ENCODE measurements around the gene AP3S2. TPM values are rescaled to one million over a fixed set of nuclear protein-coding genes. Genes with fewer than 3 reads are reported as not detected.
"Not testable (repeated sequence)": the region's sequence is repeated elsewhere in the genome, so short reads cannot be mapped to it uniquely, and the experiment has no call there.

The AP3S2 gene
- polyA plus RNA-seq, 1 donor (not counting 4 experiments of a cell fraction or from before 2014, with no cell fraction given): 34.6 TPM

DNA sequence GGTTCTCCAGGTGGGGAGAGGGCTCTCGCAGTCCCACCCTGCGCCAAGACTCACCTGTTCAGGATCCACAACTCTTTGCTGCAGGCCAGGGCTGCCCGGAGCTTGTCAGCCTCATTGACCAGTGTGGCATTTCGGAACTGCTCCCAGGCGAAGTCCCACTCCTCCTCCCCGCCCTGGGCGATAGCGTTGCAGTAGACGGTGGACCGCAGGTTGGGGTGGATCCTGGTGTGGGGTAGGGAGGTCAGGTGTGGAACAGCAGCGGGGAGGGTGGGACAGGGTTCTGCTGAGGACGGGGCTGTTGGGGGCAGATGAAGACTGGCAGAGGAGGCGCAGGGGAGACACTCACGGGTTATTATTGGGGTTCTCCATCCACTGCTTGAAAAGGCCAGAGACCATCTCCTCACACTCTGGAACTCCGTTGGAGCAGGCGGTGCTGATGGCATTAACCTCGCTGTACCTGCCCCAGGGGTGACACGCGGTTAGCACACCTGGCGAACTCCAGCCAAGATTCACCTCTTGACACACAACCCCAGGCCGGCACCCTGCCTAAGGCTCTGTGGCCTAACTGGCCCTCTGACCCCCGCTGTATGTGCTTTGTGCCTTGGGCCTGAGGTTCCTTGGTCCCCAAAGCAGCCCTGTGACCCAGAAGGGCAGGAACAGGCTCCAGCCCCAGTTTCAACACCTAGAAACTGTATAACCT lies 101.5 kb downstream of the AP3S2 start:
- Histone ChIP-seq H2AFZ (ENCODE audit: control insufficient read depth, low read length) (no peak overlapping the region), H3K9ac (ENCODE audit: control insufficient read depth, extremely low read depth, insufficient read depth, low read length) (no peak overlapping the region), H3K9me1 (ENCODE audit: control insufficient read depth, extremely low read depth, insufficient read depth, low read length) (no peaks in the 10 kb centered on the region), H3K79me2 (ENCODE audit: control insufficient read depth, insufficient read depth, low read length) (no peaks in the 10 kb centered on the region), H3K4me2 (ENCODE audit: control insufficient read depth, extremely low read depth, insufficient read depth, low read depth, low read length) (no peak overlapping the region), H3K4me1 (ENCODE audit: control insufficient read depth, extremely low read depth, insufficient read depth, low read length) (no peaks in the 10 kb centered on the region), H3K27me3 (ENCODE audit: control insufficient read depth, extremely low read depth, insufficient read depth, low read length) (no peaks in the 10 kb centered on the region), H3K36me3 (ENCODE audit: control insufficient read depth in 2 of 2, extremely low read depth in 1 of 2, insufficient read depth in 2 of 2, low read length in 2 of 2) (no peaks in the 10 kb centered on the region), H3K27ac (ENCODE audit: control insufficient read depth, insufficient read depth, low read length) (no peak overlapping the region), H3K9me3 (ENCODE audit: control insufficient read depth, low read depth, low read length) (no peaks in the 10 kb centered on the region), H4K20me1 (ENCODE audit: control insufficient read depth, extremely low read depth, insufficient read depth, low read length) (no peaks in the 10 kb centered on the region), H3K4me3 (ENCODE audit: control insufficient read depth in 2 of 3, extremely low read depth in 1 of 3, insufficient read depth in 2 of 3, low read depth in 1 of 3, low read length in 3 of 3) (no peak overlapping the region)
- dilution Hi-C loops (cut with MboI; ENCODE audit: extremely low pct_ligation_motif_present, low sequenced_read_pairs): no loop called here
- DNase-seq (ENCODE audit: low read depth, low spot score): no peak
- TF ChIP-seq CTCF (optimal IDR thresholded peaks at IDR 0.05 in 1 of 3, IDR thresholded peaks at IDR 0.05 in 1 of 3, conservative IDR thresholded peaks at IDR 0.05 in 1 of 3; ENCODE audit: extremely low read depth in 1 of 3, insufficient read depth in 2 of 3, low read length in 3 of 3): no peak
- TF ChIP-seq EZH2 (IDR thresholded peaks at IDR 0.05; ENCODE audit: low read length): no peak
- no peak for FAIRE-seq

- Histone ChIP-seq H3K9me3 (ENCODE audit: control insufficient read depth, low read depth, low read length) (no peaks in the 10 kb centered on the region), H4K20me1 (ENCODE audit: control insufficient read depth, extremely low read depth, insufficient read depth, low read length) (no peaks in the 10 kb centered on the region), H2AFZ (ENCODE audit: control insufficient read depth, low read length) (no peak overlapping the region), H3K4me2 (ENCODE audit: control insufficient read depth, extremely low read depth, insufficient read depth, low read depth, low read length) (no peak overlapping the region), H3K9ac (ENCODE audit: control insufficient read depth, extremely low read depth, insufficient read depth, low read length) (no peak overlapping the region), H3K9me1 (ENCODE audit: control insufficient read depth, extremely low read depth, insufficient read depth, low read length) (no peaks in the 10 kb centered on the region), H3K4me1 (ENCODE audit: control insufficient read depth, extremely low read depth, insufficient read depth, low read length) (no peaks in the 10 kb centered on the region), H3K27me3 (ENCODE audit: control insufficient read depth, extremely low read depth, insufficient read depth, low read length) (no peaks in the 10 kb centered on the region), H3K79me2 (ENCODE audit: control insufficient read depth, insufficient read depth, low read length) (no peaks in the 10 kb centered on the region), H3K4me3 (ENCODE audit: control insufficient read depth in 2 of 3, extremely low read depth in 1 of 3, insufficient read depth in 2 of 3, low read depth in 1 of 3, low read length in 3 of 3) (no peak overlapping the region), H3K36me3 (ENCODE audit: control insufficient read depth in 2 of 2, extremely low read depth in 1 of 2, insufficient read depth in 2 of 2, low read length in 2 of 2) (no peaks in the 10 kb centered on the region), H3K27ac (ENCODE audit: control insufficient read depth, insufficient read depth, low read length) (no peak overlapping the region)
- no peak for TF ChIP-seq EZH2 (IDR thresholded peaks at IDR 0.05; ENCODE audit: low read length)
- FAIRE-seq: no peak
- dilution Hi-C loops (cut with MboI; ENCODE audit: extremely low pct_ligation_motif_present, low sequenced_read_pairs): no loop called here
- no peak for DNase-seq (ENCODE audit: low read depth, low spot score)
Measured at GRCh38 chr15:89790661-89791060, 103.1 kb downstream of the AP3S2 start.

GRCh38 chr15:89790206-89790605 lies 103.6 kb downstream of the AP3S2 start:
- Histone ChIP-seq H3K9ac (ENCODE audit: control insufficient read depth, extremely low read depth, insufficient read depth, low read length) (no peak overlapping the region), H4K20me1 (ENCODE audit: control insufficient read depth, extremely low read depth, insufficient read depth, low read length) (no peaks in the 10 kb centered on the region), H3K9me1 (ENCODE audit: control insufficient read depth, extremely low read depth, insufficient read depth, low read length) (no peaks in the 10 kb centered on the region), H3K79me2 (ENCODE audit: control insufficient read depth, insufficient read depth, low read length) (no peaks in the 10 kb centered on the region), H3K4me2 (ENCODE audit: control insufficient read depth, extremely low read depth, insufficient read depth, low read depth, low read length) (no peak overlapping the region), H3K27ac (ENCODE audit: control insufficient read depth, insufficient read depth, low read length) (no peak overlapping the region), H2AFZ (ENCODE audit: control insufficient read depth, low read length) (no peak overlapping the region), H3K9me3 (ENCODE audit: control insufficient read depth, low read depth, low read length) (no peaks in the 10 kb centered on the region), H3K4me1 (ENCODE audit: control insufficient read depth, extremely low read depth, insufficient read depth, low read length) (no peaks in the 10 kb centered on the region), H3K4me3 (ENCODE audit: control insufficient read depth in 2 of 3, extremely low read depth in 1 of 3, insufficient read depth in 2 of 3, low read depth in 1 of 3, low read length in 3 of 3) (no peak overlapping the region), H3K36me3 (ENCODE audit: control insufficient read depth in 2 of 2, extremely low read depth in 1 of 2, insufficient read depth in 2 of 2, low read length in 2 of 2) (no peaks in the 10 kb centered on the region), H3K27me3 (ENCODE audit: control insufficient read depth, extremely low read depth, insufficient read depth, low read length) (no peaks in the 10 kb centered on the region)
- no peak for FAIRE-seq
- dilution Hi-C loops (cut with MboI; ENCODE audit: extremely low pct_ligation_motif_present, low sequenced_read_pairs): no loop called here
- TF ChIP-seq CTCF (optimal IDR thresholded peaks at IDR 0.05 in 1 of 3, IDR thresholded peaks at IDR 0.05 in 1 of 3, conservative IDR thresholded peaks at IDR 0.05 in 1 of 3; ENCODE audit: extremely low read depth in 1 of 3, insufficient read depth in 2 of 3, low read length in 3 of 3): no peak
- TF ChIP-seq EZH2 (IDR thresholded peaks at IDR 0.05; ENCODE audit: low read length): no peak
- no peak for DNase-seq (ENCODE audit: low read depth, low spot score)

DNA sequence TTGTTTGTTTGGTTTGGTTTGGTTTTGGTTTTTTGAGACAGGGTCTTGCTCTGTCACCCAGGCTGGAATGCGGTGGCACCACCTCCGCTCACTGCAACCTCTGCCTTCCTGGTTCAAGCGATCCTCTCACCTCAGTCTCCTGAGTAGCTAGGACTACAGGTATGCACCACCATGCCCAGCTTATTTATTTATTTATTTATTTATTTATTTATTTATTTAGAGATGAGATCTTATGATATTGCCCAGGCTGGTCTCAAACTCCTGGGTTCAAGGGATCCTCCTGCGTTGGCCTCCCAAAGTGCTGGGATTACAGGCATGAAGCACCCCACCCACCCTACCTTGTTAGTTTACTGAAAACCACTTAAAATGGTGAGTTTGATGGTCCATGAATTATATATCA lies 105.2 kb downstream of the AP3S2 start:
- H3K4me3 ChIP-seq (ENCODE audit: control insufficient read depth in 2 of 3, extremely low read depth in 1 of 3, insufficient read depth in 2 of 3, low read depth in 1 of 3, low read length in 3 of 3); H3K9me1 ChIP-seq (ENCODE audit: control insufficient read depth, extremely low read depth, insufficient read depth, low read length); FAIRE-seq; H3K79me2 ChIP-seq (ENCODE audit: control insufficient read depth, insufficient read depth, low read length); dilution Hi-C loops (cut with MboI; ENCODE audit: extremely low pct_ligation_motif_present, low sequenced_read_pairs); H3K4me2 ChIP-seq (ENCODE audit: control insufficient read depth, extremely low read depth, insufficient read depth, low read depth, low read length); H3K9ac ChIP-seq (ENCODE audit: control insufficient read depth, extremely low read depth, insufficient read depth, low read length); H3K4me1 ChIP-seq (ENCODE audit: control insufficient read depth, extremely low read depth, insufficient read depth, low read length); H3K27me3 ChIP-seq (ENCODE audit: control insufficient read depth, extremely low read depth, insufficient read depth, low read length); H3K27ac ChIP-seq (ENCODE audit: control insufficient read depth, insufficient read depth, low read length); DNase-seq (ENCODE audit: low read depth, low spot score); H3K9me3 ChIP-seq (ENCODE audit: control insufficient read depth, low read depth, low read length); H2AFZ ChIP-seq (ENCODE audit: control insufficient read depth, low read length); H3K36me3 ChIP-seq (ENCODE audit: control insufficient read depth in 2 of 2, extremely low read depth in 1 of 2, insufficient read depth in 2 of 2, low read length in 2 of 2); H4K20me1 ChIP-seq (ENCODE audit: control insufficient read depth, extremely low read depth, insufficient read depth, low read length): not testable (repeated sequence)
